NCI-H2107 (cell line): Measurements from ENCODE around the gene PPP2R2B.

ENCODE experiments used
- DNase-seq: peaks from one replicate; lab custom pipeline; 2025; lab: John Stamatoyannopoulos, UW

The PPP2R2B gene

GRCh38 chr5:146884066-146884626, 5.6 kb upstream of the PPP2R2B start:
- DNase-seq: no peak

- no peak for DNase-seq
Measured at GRCh38 chr5:146883511-146883910, 5.0 kb upstream of the PPP2R2B start.

GRCh38 chr5:146880966-146881365, 2.4 kb upstream of the PPP2R2B start:
- DNase-seq: no peak

GRCh38 chr5:146877783-146878475, 628 bp downstream of the PPP2R2B start:
- no peak for DNase-seq

- no peak for DNase-seq
Measured at GRCh38 chr5:146877178-146877681, 1.3 kb downstream of the PPP2R2B start.

GRCh38 chr5:146873186-146873917, 5.2 kb downstream of the PPP2R2B start:
- DNase-seq: no peak

GRCh38 chr5:146872188-146872587, 6.4 kb downstream of the PPP2R2B start:
- DNase-seq: no peak

GRCh38 chr5:146867996-146868708, 10.4 kb downstream of the PPP2R2B start:
- DNase-seq: no peak

- no peak for DNase-seq
Measured at GRCh38 chr5:146866263-146866662, 12.3 kb downstream of the PPP2R2B start.

GRCh38 chr5:146862641-146863040, 15.9 kb downstream of the PPP2R2B start:
- no peak for DNase-seq

GRCh38 chr5:146860213-146860893, 18.2 kb downstream of the PPP2R2B start:
- no peak for DNase-seq

- no peak for DNase-seq
Measured at GRCh38 chr5:146852089-146852488, 26.5 kb downstream of the PPP2R2B start.

- no peak for DNase-seq
Measured at GRCh38 chr5:146851133-146851532, 27.4 kb downstream of the PPP2R2B start.

- DNase-seq: no peak
Measured at GRCh38 chr5:146849694-146850303, 28.8 kb downstream of the PPP2R2B start.

- no peak for DNase-seq
Measured at GRCh38 chr5:146848133-146848532, 30.4 kb downstream of the PPP2R2B start.

GRCh38 chr5:146840016-146840415, 38.5 kb downstream of the PPP2R2B start:
- DNase-seq: no peak

- DNase-seq: no peak
Measured at GRCh38 chr5:146836226-146836842, 42.2 kb downstream of the PPP2R2B start.

- no peak for DNase-seq
Measured at GRCh38 chr5:146832985-146833732, 45.4 kb downstream of the PPP2R2B start.

GRCh38 chr5:146828385-146828784, 50.2 kb downstream of the PPP2R2B start:
- no peak for DNase-seq

GRCh38 chr5:146827901-146828300, 50.7 kb downstream of the PPP2R2B start:
- DNase-seq: no peak
